GM12891 (cell line): ENCODE measurements around the gene RBKS.

Experiments
- POLR2A ChIP-seq: IDR thresholded peaks from 2 replicates; pipeline ENCODE4 v1.6.1; 2011; ENCODE audit warnings: low read depth, low read length, control low read depth
- POLR2AphosphoS5 ChIP-seq: IDR thresholded peaks from 2 replicates; pipeline ENCODE4 v1.6.1; 2011; ENCODE audit warnings: low read depth, low read length, control low read depth
- POU2F2 ChIP-seq: IDR thresholded peaks from 2 replicates; pipeline ENCODE4 v1.6.1; 2011; ENCODE audit warnings: low read depth, mild to moderate bottlenecking, control low read depth, low read length, moderate library complexity

DNA sequence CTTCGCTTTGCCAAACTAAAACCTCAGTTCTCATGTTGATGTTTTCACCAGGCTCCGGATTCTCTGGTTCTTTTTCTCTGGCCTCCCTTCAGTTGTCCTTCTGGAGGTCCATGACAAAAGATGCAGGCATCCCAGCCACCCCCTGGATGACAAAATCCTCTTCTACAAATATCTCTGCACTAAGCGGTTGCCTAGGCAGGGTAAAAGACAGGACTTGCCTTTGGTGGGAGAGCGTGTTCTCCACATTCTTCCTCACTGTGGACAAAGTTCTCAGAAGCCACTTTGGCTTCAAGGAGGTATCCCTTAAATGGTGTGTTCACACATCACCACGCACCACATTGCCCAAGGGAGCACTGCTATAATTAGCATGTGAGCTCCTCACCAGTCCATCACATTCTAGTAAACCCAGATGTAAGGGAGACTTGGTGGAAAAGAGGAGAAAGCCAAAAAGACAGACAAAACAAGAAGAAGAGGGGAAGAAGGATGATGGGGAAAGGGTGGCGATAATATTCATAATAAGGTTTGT is 142.3 kb downstream of the RBKS start:
- TF ChIP-seq POLR2AphosphoS5 (no peak), POLR2A (no peak), POU2F2 (no peak)
